Heart right ventricle (tissue), 16 donors: Measurements from ENCODE around the gene GLI1. TPM values are rescaled to one million over a fixed set of nuclear protein-coding genes. Genes with fewer than 3 reads are reported as not detected.

Source experiments
- ATAC-seq, 8 donors: fragments of 200-7000 bp; cut with Tn5 transposase; one replicate each; pipeline ENCODE4 v1.9.1; 2020; ENCODE audit warnings: mild to moderate bottlenecking in 8 of 8, moderate library complexity in 8 of 8, moderate number of reproducible peaks in 1 of 8
- DNase-seq, 2 donors: peaks; one replicate each; pipeline ENCODE4 v3.0.0-alpha.2; 2020
- H3K27ac ChIP-seq, 10 donors: fragments of 200-600 bp; sonication (generic) in 2 of 10; one replicate each; pipeline versions ENCODE4 v1.5.0 to v1.8.0; 2020 to 2022; ENCODE audit warnings: mild to moderate bottlenecking in 3 of 10
- H3K27me3 ChIP-seq, 7 donors: fragments of 200-600 bp; one replicate each; pipeline ENCODE4 v1.8.0; 2021 to 2022; ENCODE audit warnings: mild to moderate bottlenecking in 2 of 7
- H3K36me3 ChIP-seq, 9 donors: fragments of 200-600 bp; sonication (generic) in 1 of 9; one replicate each; pipeline versions ENCODE4 v1.5.0 to v1.8.0; 2020 to 2022; ENCODE audit warnings: mild to moderate bottlenecking in 2 of 9
- H3K4me1 ChIP-seq, 9 donors: fragments of 200-600 bp; sonication (generic) in 1 of 9; one replicate each; pipeline versions ENCODE4 v1.5.0 to v1.8.0; 2020 to 2022; ENCODE audit warnings: mild to moderate bottlenecking in 4 of 9
- H3K4me3 ChIP-seq, 10 donors: fragments of 200-600 bp; sonication (generic) in 2 of 10; one replicate each; pipeline versions ENCODE4 v1.5.0 to v1.8.0; 2020 to 2022; ENCODE audit warnings: mild to moderate bottlenecking in 7 of 10, moderate library complexity in 2 of 10
- H3K9me3 ChIP-seq, 11 donors: fragments of 200-600 bp in 10 of 11; sonication (generic) in 2 of 11; one replicate each; pipeline versions ENCODE4 v1.5.0 to v1.8.0; 2013 to 2022; ENCODE audit warnings: mild to moderate bottlenecking in 2 of 11, control low read depth in 1 of 11, moderate library complexity in 1 of 11
- WGBS, 2 donors: extraction: QIAGEN DNeasy Blood & Tissue Kit; methylation state at CpG; one replicate each; pipeline ENCODE4 v1.1.7; 2013; ENCODE audit warnings: inconsistent platforms in 1 of 2; 5-methylcytosine and 5-hydroxymethylcytosine counted together
- intact Hi-C, 10 donors: fragments of 100-400 bp; cut with DNase I; formaldehyde crosslinking; loops; one replicate each; pipeline versions ENCODE4 v1.11.1 to v1.14.2; 2022
- polyA plus RNA-seq, 2 donors: library from polyadenylated mRNA; stranded (reverse); fragments of 200-250 nt; gene quantifications; one replicate each; pipeline ENCODE4 v1.2.3, GENCODE V29; 2013
- total RNA-seq, 10 donors: library from RNA; stranded (reverse); fragmentation: NEBNext Ultra II Directional in 3 of 10; extraction: Animal tissue kit (Norgen Biotek cat#: 25700) in 3 of 10; gene quantifications; one replicate each; pipeline versions ENCODE4 v1.2.1 to v1.2.4, GENCODE V29; 2021 to 2023
- TF ChIP-seq, protein P1 (sequence below), 9 donors: fragments of 200-600 bp; sonication (generic) in 2 of 9; IDR thresholded peaks; one replicate each; pipeline versions ENCODE4 v1.5.0 to v1.8.0; 2021 to 2022; ENCODE audit warnings: antibody characterized with exemption in 9 of 9, mild to moderate bottlenecking in 5 of 9, moderate library complexity in 1 of 9
- donor health status: Arrhythmogenic right ventricular cardiomyopathy.
- donor health status: ischemic (EF 13 %, LVEDD 7.1; RV severe dilation, severe dysfunction).
- donor health status: healthy with polysubstance abuse.
- donor health status: DM: no; HTN: yes; CAD: no.
- donor health status: DM: no; HTN: no; CAD: no.
- donor health status: ischemic (EF 25% LVEDD 6.9; RV normal size, moderate dysfunction).
- donor health status: ischemic (EF 25% LVEDD 5.7; RV mildly dilated, moderate dysfunction).
- donor health status: healthy.
- donor health status: DM: yes; HTN: yes; CAD: no.
- donor health status: Ischemic cardiomyopathy.
- donor health status: ischemic (EF 35%, LVEDD 5.7; RV mildly dilated, moderate dysfunction).
- donor health status: nonischemic (EF 11% LVEDD 7.7; RV severe dilation, severe dysfunction).
- donor health status: DM: yes; HTN: yes; CAD: no.
- donor health status: PGD.
- donor health status: ischemic (EF 29% LVEDD 5.4; RV normal size, mild dysfunction).
- donor health status: nonischemic (EF 23%, LVEDD 6.1; RV moderate dilation, normal function).

GLI1 gene
- total and polyA plus RNA-seq, 12 donors = 0.12 to 1.2 (median 0.59) TPM

DNA sequence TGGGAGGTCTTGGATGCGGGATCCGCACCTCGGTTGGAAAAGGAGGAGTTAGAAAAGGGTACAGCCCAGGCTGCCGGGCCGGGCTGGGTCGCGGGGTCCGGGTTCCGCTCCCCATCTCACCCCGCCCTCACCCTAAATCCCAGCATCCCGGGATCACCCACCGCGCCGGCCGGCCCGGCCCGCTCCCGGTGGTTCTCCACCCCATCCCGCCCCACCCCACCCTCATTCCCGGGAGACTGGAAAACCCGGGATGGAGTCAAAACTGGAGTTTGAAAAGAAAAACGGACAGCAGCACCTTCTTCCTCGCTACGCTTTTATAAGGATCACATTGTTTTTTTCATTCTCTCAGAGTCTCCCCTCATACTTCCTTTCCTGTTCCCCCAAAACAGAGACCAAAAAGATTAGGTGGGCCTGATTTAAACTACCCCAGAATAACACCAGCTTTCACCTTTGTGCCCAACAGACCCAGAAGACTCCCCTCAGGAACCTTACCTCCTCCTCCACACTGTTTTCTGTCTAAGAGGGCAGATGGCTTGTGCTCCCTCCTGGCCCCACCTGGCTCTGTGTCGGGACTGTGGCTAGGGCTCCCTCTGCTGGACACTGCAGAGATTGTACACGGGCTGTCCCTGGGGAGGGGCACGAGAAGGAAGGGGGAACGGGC, 2.8 kb downstream of the GLI1 start:
- ATAC-seq = peak; percentile 62 to 81 (median 75)
- H3K4me3 ChIP-seq = peak overlapping the region; percentile 33 to 91 (median 70)

DNA sequence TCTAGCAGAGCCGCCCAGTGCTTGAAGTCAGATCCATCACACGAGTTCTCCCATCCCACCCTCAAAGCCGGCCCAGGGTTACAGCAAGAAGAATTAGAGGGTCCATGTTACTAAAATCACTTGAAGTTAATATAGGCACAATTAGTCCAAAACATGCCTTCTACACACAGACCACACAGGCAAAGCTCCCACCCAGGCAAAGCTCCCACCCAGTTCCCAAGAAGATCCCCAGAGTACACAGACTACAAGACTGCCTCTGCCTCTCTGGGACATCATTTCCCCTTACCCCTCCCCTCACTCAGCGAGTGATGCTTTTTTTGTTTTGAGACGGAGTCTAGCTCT, 3.3 kb downstream of the GLI1 start:
- no peak for DNase-seq
- H3K36me3 ChIP-seq = no peaks in the 10 kb centered on the region
- H3K9me3 ChIP-seq = no peaks in the 10 kb centered on the region
- H3K27ac ChIP-seq = peak overlapping the region in 3 of 10 donors; percentile 52 to 75 (median 52)
- TF ChIP-seq, protein P1, sequence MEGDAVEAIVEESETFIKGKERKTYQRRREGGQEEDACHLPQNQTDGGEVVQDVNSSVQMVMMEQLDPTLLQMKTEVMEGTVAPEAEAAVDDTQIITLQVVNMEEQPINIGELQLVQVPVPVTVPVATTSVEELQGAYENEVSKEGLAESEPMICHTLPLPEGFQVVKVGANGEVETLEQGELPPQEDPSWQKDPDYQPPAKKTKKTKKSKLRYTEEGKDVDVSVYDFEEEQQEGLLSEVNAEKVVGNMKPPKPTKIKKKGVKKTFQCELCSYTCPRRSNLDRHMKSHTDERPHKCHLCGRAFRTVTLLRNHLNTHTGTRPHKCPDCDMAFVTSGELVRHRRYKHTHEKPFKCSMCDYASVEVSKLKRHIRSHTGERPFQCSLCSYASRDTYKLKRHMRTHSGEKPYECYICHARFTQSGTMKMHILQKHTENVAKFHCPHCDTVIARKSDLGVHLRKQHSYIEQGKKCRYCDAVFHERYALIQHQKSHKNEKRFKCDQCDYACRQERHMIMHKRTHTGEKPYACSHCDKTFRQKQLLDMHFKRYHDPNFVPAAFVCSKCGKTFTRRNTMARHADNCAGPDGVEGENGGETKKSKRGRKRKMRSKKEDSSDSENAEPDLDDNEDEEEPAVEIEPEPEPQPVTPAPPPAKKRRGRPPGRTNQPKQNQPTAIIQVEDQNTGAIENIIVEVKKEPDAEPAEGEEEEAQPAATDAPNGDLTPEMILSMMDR (IDR thresholded peaks at IDR 0.05) = peak in 3 of 9 donors; percentile 2 to 38 (median 31)
- intact Hi-C loops = loop anchor here in 3 of 10 donors (5.0 to 10.0 kb wide), 3 partner anchors 159 to 248 kb away; partner anchors contain the start of gene NXPH4 (in 1 of the 3)
- peak overlapping the region in 3 of 10 donors; percentile 38 to 78 (median 62) for H3K4me3 ChIP-seq
- peaks cover 5 to 41% (median 28%) of the 10 kb centered on the region in 9 donors for H3K4me1 ChIP-seq
- H3K27me3 ChIP-seq = peaks cover 0 to 20% (median 0%) of the 10 kb centered on the region in 7 donors
- 26 to 33% methylated on average over 5 of the region's 5 CpGs for WGBS, 2 donors
- ATAC-seq = no peak

More for the DNA sequence above, 2.8 kb downstream of the GLI1 start:
- peaks cover 5 to 41% (median 28%) of the 10 kb centered on the region in 9 donors for H3K4me1 ChIP-seq
- peak overlapping the region in 9 of 10 donors; percentile 49 to 76 (median 71) for H3K27ac ChIP-seq
- TF ChIP-seq, protein P1 (IDR thresholded peaks at IDR 0.05) = peak; percentile 90 to 99 (median 93)
- H3K27me3 ChIP-seq = peaks cover 0 to 20% (median 0%) of the 10 kb centered on the region in 7 donors
- intact Hi-C loops = loop anchor here in 3 of 10 donors (5.0 to 10.0 kb wide), 3 partner anchors 160 to 248 kb away; partner anchors contain the start of gene NXPH4 (in 1 of the 3)
- WGBS, 2 donors = 0% methylated on average over 28 of the region's 28 CpGs
- peak; percentile 83 to 87 for DNase-seq
- H3K9me3 ChIP-seq = no peaks in the 10 kb centered on the region
- no peaks in the 10 kb centered on the region for H3K36me3 ChIP-seq

DNA sequence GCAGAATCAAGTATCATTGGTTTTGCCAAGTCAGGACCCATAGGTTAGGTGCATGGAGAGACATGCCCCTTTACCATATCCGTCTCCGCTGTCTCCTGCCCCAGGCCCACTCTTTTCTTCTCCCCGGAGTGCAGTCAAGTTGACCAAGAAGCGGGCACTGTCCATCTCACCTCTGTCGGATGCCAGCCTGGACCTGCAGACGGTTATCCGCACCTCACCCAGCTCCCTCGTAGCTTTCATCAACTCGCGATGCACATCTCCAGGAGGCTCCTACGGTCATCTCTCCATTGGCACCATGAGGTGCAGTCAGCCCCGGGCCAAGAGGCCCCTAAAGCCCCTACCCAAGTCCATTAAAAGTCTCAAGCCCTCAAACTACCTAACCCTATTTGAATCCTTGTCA, 5.0 kb downstream of the GLI1 start:
- ATAC-seq = no peak
- Histone ChIP-seq H3K9me3 (no peaks in the 10 kb centered on the region), H3K27me3 (peaks cover 0 to 20% (median 4%) of the 10 kb centered on the region in 7 donors), H3K4me1 (peaks cover 5 to 33% (median 21%) of the 10 kb centered on the region in 9 donors), H3K36me3 (peaks cover 0 to 11% (median 0%) of the 10 kb centered on the region in 9 donors), H3K4me3 (no peak overlapping the region), H3K27ac (no peak overlapping the region)
- DNase-seq = no peak
- 92 to 95% methylated on average over 12 of the region's 12 CpGs for WGBS, 2 donors
- intact Hi-C loops = loop anchor here in 3 of 10 donors (5.0 to 10.0 kb wide), 3 partner anchors 158 to 250 kb away; partner anchors contain the start of gene NXPH4 (in 1 of the 3)
- TF ChIP-seq, protein P1 (IDR thresholded peaks at IDR 0.05) = no peak

DNA sequence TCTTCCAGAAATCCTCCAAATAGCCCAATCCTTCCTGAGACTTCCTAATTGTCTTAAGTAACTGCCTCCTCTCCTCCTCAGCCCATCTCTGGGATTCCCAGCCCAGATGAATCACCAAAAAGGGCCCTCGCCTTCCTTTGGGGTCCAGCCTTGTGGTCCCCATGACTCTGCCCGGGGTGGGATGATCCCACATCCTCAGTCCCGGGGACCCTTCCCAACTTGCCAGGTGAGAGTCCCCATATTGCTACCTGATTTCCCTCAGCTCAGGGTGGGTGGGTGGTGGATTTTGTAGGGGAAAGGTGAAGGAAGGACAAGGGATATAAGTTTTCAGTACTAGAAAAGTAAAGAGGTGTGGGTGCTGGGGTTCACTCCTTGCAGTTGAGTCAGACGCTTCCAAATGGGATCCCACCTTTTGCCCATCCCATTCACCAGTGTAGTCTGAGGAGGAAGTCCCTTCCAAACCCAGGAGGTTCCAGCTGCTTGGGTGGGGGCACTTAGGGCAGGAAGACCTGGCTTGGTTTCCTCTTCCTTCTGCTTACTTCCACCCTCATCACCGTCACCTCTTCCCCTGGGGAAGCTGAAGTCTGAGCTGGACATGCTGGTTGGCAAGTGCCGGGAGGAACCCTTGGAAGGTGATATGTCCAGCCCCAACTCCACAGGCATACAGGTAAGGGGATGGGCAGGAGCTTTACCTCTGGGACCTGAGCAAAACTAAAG, 5.6 kb downstream of the GLI1 start:
- Histone ChIP-seq H3K4me3 (no peak overlapping the region), H3K36me3 (peaks cover 0 to 17% (median 0%) of the 10 kb centered on the region in 9 donors), H3K27ac (no peak overlapping the region), H3K4me1 (peaks cover 5 to 28% (median 19%) of the 10 kb centered on the region in 9 donors), H3K27me3 (peaks cover 0 to 20% (median 8%) of the 10 kb centered on the region in 7 donors), H3K9me3 (no peaks in the 10 kb centered on the region)
- TF ChIP-seq, protein P1 (IDR thresholded peaks at IDR 0.05) = no peak
- ATAC-seq (no peak), DNase-seq (no peak)
- intact Hi-C loops = loop anchor here in 2 of 10 donors (10.0 kb wide), 2 partner anchors 160 to 250 kb away; partner anchors contain the start of gene NXPH4 (in 1 of the 2)
- WGBS, 2 donors = 83 to 85% methylated on average over 6 of the region's 6 CpGs
